ENCODE results near the gene MPPED1. TPM values are rescaled to one million over a fixed set of nuclear protein-coding genes. Genes with fewer than 3 reads are reported as not detected.

Gene MPPED1
- total RNA-seq, 1 donor from 2014 or later: not detected

DNA sequence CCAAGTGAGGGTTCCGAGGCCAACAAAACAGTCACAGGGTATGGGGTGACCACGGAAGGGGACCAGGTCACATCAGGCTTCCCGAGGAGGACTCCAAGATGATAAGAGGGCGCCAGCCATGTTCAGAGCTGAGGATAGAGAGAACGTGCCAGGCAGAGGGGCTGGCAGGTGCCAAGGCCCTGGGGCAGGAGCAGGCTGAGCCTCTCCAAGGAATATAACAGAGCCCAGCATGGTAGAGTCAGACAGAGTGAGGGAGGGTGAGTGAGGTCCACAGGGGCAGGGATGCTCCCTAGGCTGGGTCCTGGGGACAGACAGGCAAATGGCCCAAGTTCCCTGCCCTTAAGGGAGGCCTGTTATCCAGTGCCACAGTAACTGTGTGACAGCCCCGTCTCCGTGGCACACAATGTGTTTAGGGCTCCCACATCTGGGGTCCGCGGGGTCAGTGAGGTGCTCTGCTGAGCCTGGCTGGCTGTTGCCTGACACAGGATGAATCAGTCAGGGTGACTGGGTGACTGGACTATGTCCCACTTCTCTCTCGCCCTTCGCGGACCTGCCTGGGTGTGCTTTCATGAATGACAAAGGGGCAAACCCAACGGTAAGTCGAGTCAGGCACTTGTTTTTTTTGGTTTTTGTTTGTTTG, 105.3 kb downstream of the MPPED1 start:
- ATAC-seq (ENCODE audit: poor library complexity) (no peak), DNase-seq (no peak)
- intact Hi-C loops (cut with DNase I): no loop called here

DNA sequence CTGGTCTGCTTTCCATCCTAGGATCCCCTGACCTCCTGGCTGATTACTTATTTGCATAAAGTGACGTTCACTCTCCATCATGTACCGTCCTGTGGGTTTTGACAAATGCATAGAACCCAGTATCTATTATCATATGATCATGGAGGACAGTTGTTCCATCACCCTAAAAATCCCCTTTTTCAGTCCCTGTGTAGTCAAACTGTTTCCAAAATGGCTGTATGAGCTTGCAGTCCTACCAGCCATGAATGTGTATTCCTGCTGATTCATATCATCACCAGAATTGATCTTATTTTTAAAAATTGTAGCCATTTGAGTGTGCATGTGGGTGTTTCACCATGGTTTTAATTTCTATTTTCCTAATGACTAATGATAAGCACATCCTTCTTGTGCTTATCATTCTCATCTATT, 108.8 kb downstream of the MPPED1 start:
- intact Hi-C loops (cut with DNase I): no loop called here
- DNase-seq (no peak), ATAC-seq (ENCODE audit: poor library complexity) (no peak)

DNA sequence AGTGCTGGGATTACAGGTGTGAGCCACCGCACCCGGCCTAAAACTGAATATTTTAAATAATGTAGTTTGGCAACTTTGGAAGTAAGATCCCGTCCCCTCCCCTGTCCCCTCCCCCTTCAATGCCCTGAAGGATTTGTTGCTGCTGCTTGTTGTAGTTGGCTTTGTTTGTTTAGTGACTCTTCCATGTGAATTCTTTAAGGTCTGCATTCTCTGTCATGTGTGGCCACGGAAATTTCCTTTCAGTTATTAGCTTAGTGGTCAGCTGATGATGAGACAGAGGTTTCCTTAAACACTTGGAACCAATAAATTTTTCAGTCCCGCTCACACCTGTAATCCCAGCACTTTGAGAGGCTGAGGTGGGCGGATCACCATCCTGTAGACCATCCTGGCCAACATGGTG, 109.9 kb downstream of the MPPED1 start:
- ATAC-seq (ENCODE audit: poor library complexity): no peak
- no peak for DNase-seq
- intact Hi-C loops (cut with DNase I): no loop called here

DNA sequence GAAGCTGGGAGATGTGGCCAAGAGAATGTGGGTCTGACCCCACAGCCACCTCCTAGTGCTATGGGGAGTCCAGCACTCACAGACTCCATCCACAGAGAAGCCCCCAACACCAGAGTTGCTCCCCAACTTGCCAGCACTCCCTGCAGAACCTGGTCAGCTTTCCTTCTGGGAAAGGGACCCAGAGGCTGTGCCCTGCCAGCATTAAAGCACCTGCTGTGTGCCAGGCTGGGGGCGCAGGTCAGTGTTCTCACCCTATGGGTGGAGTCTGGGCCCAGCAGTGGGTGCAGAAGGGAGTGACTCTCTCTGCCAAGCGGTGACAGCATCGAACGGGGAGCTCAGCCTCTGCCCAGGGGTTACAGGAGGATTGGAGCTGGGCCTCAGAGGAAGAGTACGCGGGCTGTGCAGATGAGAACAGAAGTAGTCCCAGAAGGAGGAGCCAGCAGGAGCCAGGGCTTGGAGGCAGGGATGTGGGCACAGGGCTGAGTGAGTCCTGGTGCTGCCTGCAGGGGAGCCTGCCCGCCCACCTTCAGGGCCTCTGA, 114.4 kb downstream of the MPPED1 start:
- no peak for ATAC-seq (ENCODE audit: poor library complexity)
- intact Hi-C loops (cut with DNase I): no loop called here
- no peak for DNase-seq

DNA sequence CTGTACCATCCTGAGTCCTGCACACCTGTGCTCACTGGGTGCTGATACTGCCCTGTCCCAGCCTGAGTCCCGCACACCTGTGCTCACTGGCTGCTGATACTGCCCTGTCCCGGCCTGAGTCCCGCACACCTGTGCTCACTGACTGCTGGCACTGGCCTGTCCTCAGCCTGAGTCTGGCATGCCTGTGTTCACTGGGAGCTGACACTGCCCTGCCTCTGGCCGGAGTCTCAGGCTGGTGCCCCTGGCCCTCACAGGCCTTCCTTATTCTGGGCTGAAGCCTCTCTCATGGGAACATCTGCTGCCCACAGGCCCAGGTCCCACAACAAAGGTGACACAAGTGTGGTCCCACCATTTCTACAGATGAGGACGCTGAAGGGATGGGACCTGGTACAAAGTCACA, 115.1 kb downstream of the MPPED1 start:
- no peak for ATAC-seq (ENCODE audit: poor library complexity)
- intact Hi-C loops (cut with DNase I): no loop called here
- no peak for DNase-seq

DNA sequence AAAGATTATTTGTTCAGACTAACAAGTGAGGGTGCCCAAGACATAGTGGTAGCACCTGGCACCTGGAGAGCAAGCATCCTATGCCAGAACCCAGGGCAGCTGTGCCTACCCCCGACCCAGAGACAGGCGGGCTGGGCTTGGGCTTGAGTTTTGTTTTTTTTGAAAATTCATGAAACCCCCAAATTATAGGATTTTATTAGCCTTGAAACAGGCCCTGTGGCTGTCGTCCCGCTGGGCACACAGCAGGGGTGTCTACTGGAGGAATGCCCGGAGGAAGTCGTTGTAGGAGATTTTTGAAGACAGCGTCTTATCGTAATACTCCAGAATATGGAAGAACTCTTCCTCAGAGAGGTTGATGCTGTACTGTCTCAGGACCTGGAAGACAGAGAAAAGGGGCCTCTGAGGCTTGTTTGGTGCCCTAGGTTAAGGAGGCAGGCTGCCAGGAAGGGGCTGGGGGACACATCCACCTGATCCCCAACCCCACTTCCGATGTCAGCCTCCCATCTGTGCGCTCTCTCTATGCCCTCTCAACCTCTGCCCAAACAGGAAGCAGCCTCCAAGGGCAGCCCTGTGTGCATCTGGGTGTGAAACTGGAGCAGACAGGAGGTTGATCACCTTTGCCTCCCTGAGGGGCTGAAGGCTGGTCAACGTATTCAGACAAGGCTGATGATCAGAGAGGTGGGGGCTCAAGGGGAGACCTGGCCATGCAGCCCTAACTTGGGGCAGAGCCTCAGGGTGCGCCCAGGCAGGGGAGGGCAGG, 117.0 kb downstream of the MPPED1 start:
- DNase-seq (no peak), ATAC-seq (ENCODE audit: poor library complexity) (no peak)
- intact Hi-C loops (cut with DNase I): no loop called here

DNA sequence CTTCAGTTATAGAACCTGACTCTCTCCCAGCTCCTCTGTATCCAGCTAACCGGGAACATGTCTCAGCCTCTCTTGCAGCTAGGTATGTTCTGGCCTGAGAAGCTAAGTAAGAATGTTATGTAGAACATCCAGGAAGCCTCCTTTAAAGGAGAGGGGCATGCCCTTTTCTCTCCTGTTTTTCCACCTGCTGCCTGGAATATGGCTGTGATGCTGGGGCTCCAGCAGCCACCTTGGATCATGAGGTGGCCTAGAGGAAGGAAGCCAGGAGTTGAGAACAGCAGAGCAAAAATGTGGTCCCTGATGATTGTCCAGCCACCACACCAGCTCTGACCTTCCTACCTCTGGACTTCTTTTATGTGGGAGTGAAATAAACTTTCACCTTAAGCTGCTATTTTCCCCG, 117.6 kb downstream of the MPPED1 start:
- intact Hi-C loops (cut with DNase I): no loop called here
- DNase-seq (no peak), ATAC-seq (ENCODE audit: poor library complexity) (no peak)

DNA sequence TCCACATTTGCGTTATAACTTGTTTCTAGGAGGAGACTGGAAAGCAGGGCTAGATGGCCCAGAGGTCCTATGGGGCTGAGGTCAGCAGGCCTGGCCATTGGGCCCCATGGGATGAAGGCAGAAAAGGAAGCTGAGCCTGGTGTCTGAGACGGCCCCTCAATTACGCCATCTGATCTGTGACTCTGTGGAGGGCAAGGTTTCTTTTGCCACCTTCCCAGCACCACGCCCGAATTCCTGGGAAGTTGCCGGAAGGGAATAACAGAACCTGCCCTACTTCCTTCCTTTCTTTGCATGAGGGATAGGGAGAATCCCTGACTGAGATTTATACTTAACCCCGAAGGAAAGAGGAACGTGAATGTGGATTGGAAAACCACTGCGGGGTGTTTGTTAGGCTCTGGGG, 118.1 kb downstream of the MPPED1 start:
- no peak for ATAC-seq (ENCODE audit: poor library complexity)
- intact Hi-C loops (cut with DNase I): no loop called here
- DNase-seq: no peak

DNA sequence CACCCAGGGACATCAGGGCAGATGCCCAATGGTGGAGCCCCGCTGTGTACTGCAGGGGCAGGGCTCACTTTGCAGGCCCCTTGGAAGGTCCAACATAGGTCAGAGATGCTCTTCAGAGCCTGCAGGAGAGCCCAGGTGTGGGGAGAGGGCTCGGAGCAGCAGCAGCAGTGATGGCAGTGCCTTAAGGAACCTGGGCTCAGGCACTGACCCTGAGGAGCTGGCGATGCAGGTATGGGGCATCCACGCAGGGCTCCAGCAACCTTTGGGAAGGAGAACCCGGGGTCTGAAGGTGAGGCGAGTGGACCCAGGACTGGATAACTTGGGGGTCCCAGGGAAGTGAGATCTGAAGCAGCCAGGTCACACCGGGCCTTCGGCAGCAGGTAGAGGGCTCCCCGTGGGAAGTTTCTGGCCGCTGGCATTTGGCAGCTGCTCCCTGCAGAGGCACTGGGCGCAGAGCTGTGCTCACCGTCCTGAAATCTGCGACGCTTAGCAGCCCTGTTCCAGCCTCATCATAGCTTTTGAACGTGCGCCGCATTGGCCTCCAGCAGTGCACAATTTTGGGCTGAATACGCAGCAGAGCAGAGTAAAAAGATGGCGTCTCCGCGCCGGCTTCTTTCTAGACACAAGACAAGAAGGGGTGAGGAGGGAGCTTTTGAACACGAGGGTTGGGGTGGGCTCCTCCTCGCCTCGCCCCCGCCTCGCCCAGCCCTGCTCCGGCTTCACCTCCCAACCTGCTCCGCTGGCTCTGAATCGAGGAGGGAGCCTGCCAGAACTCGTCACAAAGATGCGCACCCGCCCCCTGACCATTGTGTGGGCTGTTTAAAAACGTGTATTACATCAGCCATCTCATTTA, 118.8 kb downstream of the MPPED1 start:
- intact Hi-C loops (cut with DNase I): no loop called here
- no peak for ATAC-seq (ENCODE audit: poor library complexity)
- DNase-seq: no peak

DNA sequence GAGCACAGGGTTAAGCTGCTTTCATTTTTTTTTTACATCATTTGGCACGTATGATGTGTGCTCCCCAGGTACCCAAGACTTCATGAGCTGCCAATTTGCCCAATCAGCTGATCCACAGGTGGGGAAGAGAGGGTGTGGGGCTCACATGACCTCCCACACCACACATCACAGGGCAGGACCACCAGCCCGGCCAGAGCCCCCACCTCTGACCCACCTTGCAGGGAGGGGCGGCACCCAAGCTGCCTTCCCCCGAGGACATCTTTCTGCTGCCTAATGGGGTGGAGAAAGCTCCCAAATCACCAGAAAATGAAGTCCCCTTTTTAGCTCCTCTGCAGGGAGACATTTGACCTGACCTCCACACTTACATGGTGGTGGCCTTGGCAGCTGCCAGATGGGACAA, 119.8 kb downstream of the MPPED1 start:
- ATAC-seq (ENCODE audit: poor library complexity) (no peak), DNase-seq (no peak)
- intact Hi-C loops (cut with DNase I): no loop called here

DNA sequence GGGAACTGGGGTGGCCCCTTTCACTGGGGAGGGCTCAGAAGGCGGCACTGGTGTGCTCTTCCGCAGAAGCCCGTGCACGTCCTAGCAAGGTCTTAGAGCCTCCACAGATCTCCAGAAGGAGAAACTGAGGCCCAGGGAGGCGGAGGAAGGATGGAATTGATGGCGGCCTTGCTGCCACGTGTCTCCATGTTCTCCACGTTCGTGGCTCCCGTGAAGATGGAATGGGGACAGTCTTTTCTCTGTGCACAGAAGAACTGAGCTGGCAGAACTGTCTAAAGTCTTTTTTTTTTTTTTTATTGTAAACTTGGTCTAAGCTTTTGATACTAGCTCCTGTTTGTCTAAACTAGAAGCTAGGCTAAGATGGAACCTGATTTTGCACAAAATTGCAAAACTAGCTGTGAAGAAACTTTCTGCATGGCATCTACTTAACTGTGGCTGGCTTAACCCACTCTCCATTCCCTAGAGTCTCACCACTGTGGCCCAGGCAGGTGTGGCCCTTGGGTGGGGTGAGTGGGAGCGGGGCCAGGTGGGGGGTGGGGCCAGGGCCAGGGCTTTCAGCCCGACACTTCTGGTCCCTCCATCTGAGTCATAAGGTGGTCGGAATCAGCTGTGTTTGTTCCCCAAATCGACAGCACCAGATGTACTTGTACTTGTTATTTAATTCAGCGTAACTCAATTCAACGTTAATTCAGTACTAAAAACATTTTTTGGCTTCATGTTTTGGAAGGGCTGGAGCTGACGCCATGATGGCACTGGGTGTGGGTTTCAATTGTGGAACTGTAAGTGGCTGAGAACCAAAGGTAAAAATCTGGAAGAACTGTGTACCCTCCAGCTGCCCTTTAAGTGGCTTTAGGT, 120.7 kb downstream of the MPPED1 start:
- intact Hi-C loops (cut with DNase I): no loop called here
- DNase-seq: no peak
- no peak for ATAC-seq (ENCODE audit: poor library complexity)

DNA sequence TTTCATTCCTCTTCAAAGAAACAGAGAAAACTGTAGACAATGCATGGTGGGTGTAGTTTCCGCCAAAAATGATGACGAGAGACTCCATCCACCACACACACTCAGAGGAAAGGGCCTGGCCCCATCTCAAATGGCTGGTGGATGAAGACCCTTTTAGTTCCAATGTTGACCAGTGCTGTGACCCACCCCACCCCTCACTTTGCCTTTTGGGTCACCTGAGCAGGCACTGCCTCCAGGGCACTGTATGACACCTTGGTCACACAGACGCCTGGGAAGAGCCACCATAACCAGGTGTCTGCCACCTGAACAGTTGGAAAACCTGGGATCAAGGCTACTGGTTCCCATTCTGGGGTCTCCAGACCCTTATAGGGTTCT, 121.3 kb downstream of the MPPED1 start:
- DNase-seq (no peak), ATAC-seq (ENCODE audit: poor library complexity) (no peak)
- intact Hi-C loops (cut with DNase I): no loop called here

DNA sequence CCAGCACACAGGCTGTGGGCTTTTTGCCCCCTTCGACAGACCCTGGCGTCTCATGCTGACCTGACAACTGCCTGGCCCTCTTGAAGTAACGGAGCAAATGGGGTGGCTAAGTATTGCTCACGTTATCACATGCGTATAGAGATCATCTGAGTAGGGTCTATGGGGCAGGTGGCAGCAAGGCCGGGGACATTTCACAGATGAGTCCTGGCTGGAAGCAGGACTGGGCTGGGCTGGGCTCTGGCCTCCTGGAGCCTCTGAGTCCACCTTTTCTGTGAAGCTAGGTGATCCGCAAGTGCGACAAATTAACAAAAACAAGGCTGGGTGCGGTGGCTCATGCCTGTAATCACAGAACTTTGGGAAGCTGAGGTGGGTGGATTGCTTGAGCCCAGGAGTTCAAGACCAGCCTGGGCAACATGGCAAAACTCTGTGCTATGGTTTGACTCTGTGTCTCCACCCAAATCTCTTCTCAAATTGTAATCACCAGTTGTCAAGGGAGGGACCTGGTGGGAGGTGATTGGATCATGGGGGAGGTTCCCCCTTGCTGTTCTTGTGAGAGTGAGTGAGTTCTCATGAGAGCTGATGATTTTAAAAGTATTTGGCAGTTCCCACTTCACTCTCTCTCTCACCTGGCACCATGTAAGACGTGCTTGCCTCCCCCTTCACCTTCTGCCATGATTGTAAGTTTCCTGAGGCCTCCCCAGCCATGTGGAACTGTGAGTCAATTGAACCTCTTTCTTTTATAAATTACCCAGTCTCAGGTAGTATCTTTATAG, 122.0 kb downstream of the MPPED1 start:
- DNase-seq (no peak), ATAC-seq (ENCODE audit: poor library complexity) (no peak)
- intact Hi-C loops (cut with DNase I): no loop called here

DNA sequence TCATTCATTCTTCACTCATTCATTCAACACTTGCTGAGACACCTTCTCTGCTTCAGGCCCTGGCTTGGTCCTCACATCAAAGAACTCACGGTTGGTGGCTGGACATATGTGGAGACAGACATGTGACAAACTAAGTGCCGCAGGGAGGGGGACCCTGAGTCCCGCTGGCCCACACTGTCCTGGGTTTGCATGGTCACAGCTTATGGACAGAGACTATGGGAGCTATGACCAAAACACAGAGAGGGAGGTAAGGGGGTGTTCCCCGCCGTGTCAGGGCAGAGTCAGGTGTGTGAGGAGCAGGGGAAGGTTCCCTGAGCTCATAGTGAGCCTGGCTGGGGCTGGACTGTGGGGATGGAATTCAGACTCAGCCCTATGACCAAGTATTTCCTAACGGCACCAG, 123.1 kb downstream of the MPPED1 start:
- intact Hi-C loops (cut with DNase I): no loop called here
- no peak for ATAC-seq (ENCODE audit: poor library complexity)
- DNase-seq: no peak

DNA sequence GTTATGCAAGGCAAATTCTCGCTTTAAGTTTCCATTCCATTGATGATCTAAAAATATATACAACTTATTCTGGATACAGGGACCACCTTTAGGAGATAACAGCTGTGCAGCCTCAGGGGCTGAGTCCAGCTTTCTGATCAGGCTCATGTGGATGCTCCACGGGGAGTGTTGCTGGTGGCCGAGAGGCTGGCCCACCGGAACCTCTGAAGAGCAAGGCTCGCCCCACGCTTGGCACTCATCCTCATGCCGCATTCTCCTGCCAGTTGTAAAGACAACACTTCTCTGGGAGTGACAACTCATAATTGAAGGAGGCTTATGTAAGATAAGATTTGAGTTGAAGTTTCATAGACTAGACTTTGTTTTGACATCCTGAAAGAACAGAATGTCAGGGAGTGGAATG, 123.5 kb downstream of the MPPED1 start:
- DNase-seq: no peak
- intact Hi-C loops (cut with DNase I): no loop called here
- ATAC-seq (ENCODE audit: poor library complexity): no peak

DNA sequence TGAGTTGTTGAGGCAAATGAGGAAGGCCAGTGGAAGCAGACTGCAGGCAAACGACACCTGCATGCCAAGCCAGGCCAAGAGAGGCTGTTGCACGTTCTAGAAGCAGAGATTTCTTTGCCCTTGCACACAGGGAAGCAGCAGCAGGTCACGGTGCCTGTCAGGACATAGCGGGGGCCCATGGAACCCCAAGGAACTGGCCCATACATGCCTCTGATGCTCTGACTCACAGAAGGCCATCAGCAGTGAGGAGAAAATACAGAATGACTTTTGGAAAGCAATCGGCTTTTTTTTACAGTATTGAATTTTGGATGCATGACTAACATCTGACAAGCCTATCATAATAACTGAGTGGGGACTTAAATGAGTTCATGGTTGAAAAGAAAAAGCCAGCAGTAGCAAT, 123.9 kb downstream of the MPPED1 start:
- DNase-seq (no peak), ATAC-seq (ENCODE audit: poor library complexity) (no peak)
- intact Hi-C loops (cut with DNase I): no loop called here

DNA sequence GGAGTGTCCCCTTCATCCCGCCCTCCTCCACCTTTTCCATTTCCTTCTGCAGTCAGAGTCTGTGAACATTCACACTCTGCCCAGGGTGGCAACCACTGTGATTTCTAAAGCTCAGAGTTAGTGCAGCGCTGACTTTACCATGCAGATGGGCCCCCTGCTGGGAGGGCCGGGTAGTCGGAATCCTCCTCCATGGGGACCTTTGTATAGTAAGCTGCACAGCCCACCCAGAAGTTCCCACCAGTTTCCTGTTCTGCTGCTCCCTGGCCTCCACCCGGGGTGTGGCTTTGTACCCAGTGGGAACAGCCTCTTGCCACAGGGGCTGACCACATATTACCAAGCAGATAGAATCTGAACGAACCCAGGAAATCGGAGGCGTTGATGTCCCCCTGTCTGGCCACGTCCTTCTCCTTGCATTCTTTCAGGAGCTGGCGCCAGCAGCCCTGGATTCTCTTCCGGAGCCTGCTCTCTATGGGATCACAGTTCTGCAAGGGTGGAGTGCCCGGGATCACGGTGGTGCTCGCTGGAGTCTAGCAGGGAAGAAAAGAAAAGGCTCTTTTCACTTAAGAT, 125.3 kb downstream of the MPPED1 start:
- intact Hi-C loops (cut with DNase I): no loop called here
- no peak for ATAC-seq (ENCODE audit: poor library complexity)
- no peak for DNase-seq
